ENCODE data around the gene PTPN1.

The PTPN1 gene

DNA sequence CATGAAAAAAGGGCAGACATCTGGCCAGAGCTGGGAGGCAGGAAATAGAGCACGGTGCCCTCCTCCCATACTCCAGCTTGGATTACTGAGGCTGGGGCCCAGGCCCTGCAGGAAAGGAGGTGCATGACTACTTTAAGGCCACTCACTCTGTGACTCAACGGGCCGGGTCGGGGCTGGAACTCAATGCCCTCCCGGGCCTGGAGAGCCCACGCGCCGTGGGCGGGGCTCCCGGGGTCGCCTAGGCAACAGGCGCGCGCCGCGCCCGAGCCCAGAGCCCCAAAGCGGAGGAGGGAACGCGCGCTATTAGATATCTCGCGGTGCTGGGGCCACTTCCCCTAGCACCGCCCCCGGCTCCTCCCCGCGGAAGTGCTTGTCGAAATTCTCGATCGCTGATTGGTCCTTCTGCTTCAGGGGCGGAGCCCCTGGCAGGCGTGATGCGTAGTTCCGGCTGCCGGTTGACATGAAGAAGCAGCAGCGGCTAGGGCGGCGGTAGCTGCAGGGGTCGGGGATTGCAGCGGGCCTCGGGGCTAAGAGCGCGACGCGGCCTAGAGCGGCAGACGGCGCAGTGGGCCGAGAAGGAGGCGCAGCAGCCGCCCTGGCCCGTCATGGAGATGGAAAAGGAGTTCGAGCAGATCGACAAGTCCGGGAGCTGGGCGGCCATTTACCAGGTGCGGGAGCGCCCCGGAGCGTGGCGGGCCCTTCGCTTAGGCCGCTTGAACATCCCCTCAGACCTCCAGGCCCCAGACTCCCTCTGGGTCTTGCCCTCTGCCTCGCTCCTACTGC, at the start of gene PTPN1:
TSS of gene PTPN1 (plus strand) at position 461 of the 783 bp plus-strand sequence. CDS start at position 606, 145 bp downstream.
- DNase-seq: peak; percentile 100

DNA sequence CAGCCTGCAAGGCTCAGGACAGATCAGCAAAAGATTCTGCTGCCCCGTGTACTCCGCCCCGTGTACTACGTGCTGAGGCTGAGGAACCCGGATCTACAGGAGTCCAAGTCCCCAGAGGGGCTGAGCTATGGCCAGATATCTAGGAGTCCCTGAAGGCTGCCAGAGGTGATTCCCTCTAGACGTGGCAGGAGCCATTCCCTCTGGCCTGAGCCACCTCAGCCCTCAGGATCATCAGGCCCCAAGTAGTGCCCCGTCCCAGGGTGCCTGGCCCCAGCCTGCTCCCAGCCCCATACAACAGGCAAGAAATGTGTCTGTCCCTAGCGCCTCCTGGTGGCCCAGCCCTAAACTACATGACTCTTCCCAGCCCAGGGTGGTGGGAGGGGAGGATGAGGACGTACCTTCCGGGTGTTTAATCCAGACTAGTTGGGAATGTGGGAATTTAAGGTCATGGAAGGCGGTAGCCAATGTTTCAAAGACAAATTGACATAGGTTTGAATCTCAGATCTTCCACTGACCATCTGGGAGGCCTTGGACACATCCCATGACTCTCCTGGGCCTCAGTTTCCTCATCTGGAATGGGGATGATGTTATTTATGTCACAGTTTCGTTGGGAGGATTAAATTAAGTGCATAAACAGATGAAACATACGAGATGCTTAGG, 49.4 kb upstream of the PTPN1 start:
- peak; percentile 79 for DNase-seq

- DNase-seq: no peak
Observed at GRCh38 chr20:50462093-50462690, 48.0 kb upstream of the PTPN1 start.

DNA sequence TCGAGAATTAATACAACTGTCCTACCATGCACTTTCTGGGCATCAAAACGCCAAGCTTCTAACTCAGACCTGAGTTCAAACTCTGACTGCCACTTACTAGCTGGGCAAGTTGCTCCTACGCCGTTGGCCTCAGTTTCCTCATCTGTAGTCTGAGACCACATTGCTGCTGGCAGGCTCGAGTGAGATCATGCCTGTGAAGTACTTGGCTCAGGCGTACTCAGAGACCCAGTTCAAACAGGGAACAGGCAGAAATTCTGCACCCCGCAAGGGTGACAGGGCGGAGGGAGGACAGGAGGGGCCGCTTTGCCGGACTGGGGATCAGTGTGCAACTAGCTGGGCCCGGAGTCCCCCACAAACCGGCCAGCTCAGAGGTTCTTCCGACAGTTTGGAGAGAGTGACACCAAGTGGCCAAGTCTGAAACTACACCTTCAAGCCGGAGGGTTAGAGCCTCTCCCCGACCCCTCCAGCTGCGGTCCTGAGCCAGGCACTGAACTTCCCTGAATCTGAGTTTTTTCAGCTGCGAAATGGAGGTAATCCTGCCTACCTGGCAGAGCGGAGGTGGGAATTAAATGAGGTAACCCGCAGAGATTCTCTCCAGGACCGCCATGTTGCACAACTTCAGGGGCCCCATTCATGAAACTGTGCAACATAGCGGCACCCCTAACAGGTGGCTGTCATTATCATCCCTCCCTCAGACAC, 46.0 kb upstream of the PTPN1 start:
- DNase-seq: peak; percentile 58

- no peak for DNase-seq
Observed at GRCh38 chr20:50464725-50465650, 45.2 kb upstream of the PTPN1 start.

- DNase-seq: no peak
Observed at GRCh38 chr20:50467174-50467573, 43.0 kb upstream of the PTPN1 start.

DNA sequence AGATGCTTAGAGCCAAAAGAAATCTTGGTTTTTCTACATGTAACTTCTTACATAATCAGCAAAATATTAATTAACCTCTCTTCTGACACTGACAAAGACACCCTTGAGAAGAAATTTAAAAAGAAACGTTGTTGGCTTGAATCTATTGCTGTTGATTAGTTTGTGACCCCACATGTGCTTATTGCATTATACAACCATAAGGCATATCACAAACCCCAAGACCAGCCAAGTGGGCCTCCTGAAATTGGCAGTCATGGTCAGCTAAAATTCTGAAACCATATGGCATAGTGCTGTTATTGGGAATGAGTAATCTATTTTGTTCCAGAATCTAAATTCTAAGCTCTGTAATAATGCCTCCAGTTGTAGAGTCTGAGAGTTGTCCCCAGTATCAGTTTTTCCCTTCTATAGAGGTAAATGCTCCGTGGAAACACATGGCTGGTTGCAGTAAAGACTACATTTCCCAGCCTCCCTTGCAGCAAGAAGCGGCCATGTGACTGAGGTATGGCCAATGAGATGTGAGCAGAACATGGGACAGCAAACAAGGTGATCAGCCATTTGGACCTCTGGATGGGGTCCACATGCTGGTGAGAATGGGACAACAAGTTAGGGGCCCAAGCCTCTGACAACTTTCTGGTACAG, 42.3 kb upstream of the PTPN1 start:
- DNase-seq: peak; percentile 46

DNA sequence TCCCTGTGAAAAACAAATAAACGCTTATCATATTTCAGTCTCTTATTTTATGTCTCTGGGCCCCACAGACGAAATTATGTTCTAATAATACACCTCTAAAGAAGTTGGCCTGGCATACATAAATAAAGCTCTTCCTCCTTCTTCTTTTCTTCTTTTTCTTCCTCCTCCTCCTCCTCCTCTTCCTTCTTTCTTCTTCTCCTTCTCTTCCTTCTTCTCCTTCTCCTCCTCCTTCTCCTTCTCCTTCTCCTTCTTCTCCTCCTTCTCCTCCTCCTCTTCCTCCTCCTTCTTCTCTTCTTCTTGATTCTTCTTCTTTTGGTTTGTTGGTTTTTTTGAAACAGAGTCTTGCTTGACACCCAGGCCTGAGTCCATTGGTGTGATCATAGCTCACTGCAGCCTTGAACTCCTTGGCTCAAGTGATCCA, 41.8 kb upstream of the PTPN1 start:
- DNase-seq: no peak

- DNase-seq: no peak
Observed at GRCh38 chr20:50469176-50469723, 40.9 kb upstream of the PTPN1 start.

DNA sequence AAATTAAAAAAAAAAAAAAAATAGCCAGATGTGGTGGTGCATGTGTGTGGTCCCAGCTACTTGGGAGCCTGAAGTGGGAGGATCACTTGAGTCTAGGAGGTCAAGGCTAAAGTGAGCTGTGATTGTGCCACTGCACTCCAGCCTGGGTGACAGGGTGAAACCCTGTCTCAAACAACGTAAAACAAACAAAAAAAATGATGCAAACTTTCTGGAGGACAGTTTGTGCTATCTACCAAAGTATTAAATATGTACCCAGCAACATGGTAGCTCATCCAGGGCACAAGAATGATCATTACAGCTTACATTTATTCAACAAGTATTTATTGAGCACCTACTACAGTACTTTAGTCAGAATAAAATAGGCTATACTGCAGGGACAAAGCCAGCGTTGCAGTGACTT, 40.4 kb upstream of the PTPN1 start:
- DNase-seq: no peak

GRCh38 chr20:50470264-50470858, 39.8 kb upstream of the PTPN1 start:
- peak; percentile 49 for DNase-seq

DNA sequence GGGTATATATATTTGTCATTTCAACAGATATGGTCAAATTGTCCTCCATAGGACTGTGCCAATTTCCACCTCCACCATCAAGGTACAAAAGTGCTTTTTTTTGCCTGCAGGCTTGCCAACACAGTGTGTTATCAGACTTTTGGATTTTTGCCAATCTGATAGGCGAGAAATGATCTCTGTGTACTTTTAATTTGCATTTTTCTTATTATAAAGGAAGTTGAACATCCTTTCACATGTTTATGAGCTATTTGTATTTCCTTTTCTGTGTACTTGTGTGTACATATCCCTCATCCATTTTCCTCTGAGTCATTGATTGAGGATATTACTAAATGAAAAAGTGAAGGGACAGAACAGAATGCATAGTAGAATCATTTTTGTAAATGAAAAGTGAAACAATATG, 39.0 kb upstream of the PTPN1 start:
- peak; percentile 82 for DNase-seq

DNA sequence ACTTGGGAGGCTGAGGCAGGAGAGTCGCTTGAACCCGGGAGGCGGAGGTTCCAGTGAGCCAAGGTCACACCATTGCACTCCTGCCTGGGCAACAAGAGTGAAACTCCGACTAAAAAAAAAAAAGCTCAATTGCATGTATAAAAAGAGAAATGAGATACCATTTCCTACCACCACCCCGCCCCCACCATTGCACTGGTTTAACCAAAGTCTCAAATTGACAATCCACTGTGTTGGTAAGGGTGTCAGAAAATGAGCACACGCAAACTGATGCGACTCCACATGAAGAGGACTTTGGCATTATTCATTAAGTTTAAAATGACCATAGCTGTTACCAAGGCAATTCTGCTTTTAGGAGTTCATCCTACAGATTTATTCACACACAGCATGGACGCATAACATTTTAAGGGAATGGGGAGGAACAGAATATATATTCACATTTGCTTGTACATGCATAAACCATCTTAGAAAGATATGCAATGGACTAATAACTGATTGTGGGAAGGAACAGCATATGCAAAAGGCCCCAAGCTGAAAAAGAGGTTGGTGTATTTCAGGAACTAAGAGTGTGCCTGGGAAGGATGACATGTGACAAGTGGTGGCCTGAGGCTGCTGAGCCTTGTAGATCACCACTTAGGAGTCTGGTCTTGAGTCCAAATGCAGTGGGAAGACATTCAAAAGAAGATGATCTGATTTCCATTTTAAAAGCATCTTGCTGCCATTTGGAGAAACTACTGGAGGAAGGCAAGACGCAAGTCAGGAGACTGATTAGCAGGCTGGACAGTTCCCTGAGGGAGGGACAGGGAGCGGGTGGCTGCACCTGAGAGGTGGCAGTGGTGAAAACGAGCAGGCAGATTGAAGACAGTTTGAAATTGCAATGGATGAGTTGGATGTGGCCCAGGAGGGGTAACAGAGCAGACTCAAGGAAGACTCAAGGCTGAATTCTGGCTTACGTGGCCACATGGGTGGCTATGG, 37.2 kb upstream of the PTPN1 start:
- DNase-seq: peak; percentile 85

- peak; percentile 60 for DNase-seq
Observed at GRCh38 chr20:50474356-50474755, 35.8 kb upstream of the PTPN1 start.

- peak; percentile 49 for DNase-seq
Observed at GRCh38 chr20:50475681-50476292, 34.4 kb upstream of the PTPN1 start.

DNA sequence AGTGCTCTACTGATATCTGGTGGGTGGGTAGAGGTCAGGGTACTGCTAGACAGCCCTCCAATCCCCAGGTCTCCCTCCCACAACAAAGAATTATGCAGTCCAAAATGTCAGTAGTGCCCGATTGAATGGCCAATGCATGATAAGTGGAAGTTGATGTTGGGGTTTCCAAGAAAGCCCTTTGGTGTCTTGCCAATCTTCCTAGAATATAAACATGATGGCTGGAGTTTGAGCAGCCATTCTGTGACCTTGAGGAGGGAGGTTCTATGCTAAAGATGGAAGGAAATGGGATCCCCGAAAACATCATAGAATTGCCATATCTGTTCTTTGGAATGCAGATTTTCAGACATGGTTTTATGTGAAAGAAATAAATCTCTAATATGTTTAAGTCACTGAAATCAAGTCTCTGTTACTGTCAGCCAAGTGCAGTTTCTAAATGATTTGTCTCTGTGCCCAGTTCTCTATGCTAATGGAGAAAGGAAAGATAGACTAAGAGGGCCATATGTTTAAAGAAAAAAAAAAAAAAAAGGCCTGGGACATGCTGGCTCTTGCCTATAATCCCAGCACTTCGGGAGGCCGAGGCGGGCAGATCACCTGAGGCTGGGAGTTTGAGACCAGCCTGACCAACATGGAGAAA, 32.8 kb upstream of the PTPN1 start:
- no peak for DNase-seq

- DNase-seq: peak; percentile 91
Observed at GRCh38 chr20:50478162-50478990, 31.8 kb upstream of the PTPN1 start.

DNA sequence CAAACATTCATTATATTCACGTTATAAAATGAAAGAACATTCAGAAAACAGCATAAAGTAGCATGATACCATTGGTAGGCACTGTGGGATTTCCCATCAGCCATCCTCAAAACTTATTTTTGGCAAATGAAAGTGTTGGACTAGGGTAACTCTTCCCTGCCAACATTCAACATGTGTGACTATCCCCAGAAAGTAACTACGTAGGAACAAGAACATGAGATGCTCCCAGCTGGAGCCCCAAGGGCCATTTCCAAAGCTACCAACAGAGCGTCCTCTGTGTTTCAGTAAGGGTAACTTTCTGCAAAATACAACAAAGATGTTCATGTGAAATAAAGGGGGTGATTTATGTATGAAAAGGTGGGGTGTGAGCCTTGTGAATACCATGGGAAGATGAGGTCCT, 28.4 kb upstream of the PTPN1 start:
- no peak for DNase-seq
